CD4-positive, alpha-beta T cell treated with Interleukin-21 for 1 hour (primary cell): ENCODE results near the gene KCNIP4.

Source experiments
- DNase-seq: peaks from one replicate; pipeline ENCODE4 v3.0.0-alpha.2; 2020

KCNIP4 gene

GRCh38 chr4:21307709-21308108, 640.9 kb downstream of the KCNIP4 start:
- DNase-seq: no peak

DNA sequence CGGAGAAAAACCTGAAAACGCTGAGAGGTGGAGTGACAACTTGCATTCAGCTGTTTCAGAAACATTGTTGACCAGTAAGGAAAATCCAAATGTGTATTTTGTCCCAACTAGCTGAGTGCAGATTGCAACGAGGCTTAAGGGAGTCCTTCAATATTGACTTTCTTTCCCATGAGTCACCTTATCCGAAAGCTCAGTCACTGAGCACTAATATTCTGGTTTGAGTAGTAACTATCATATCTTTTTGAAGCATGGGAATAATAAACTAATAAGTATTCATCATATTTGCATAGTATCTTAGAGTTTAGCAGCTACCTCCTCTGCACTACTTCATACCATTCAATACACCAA, 644.1 kb downstream of the KCNIP4 start:
- no peak for DNase-seq

- DNase-seq: no peak
Measured at GRCh38 chr4:21290562-21290961, 658.0 kb downstream of the KCNIP4 start.

- no peak for DNase-seq
Measured at GRCh38 chr4:21276046-21276445, 672.5 kb downstream of the KCNIP4 start.

GRCh38 chr4:21271439-21272052, 677.0 kb downstream of the KCNIP4 start:
- no peak for DNase-seq

DNA sequence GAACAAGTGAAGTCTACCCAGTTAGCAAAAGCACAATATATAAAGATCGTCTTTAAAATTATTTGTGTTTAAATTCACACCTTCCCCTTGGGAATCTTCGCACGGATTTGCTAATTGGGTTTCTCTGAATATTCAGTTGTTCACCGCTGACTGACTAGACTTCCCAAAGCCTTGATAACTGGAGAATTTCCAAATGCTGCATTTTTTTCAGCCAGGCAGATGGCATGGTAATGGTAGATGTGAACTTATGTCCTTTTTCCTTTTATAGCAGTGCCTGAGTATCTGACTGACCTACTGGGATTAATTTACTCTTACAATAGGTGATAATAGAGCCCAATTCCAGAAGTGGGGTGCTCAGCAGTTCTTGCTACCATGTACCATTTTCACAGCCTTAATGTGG, 700.2 kb downstream of the KCNIP4 start:
- DNase-seq: no peak

- no peak for DNase-seq
Measured at GRCh38 chr4:21242163-21242562, 706.4 kb downstream of the KCNIP4 start.

- DNase-seq: no peak
Measured at GRCh38 chr4:21226637-21227538, 721.7 kb downstream of the KCNIP4 start.

DNA sequence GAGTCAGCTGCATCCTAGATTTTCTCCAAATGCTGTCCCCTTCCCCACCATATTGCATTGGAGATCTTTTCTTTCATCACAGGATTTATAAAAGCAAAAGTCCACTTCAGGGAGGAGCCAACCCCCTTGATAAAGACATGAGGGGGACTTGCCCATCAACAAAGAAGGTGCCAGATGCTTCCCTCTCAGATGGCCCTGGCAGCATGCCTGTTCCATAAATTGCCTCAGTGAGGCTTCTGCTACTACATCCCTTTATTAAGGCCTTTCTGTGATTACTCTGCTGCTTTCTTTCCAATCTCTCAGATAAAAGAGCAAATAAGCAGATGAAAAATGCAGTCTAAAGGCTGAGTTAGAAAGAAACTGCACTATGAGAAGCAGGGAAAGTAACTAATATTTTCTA, 736.7 kb downstream of the KCNIP4 start:
- no peak for DNase-seq

- DNase-seq: no peak
Measured at GRCh38 chr4:21209860-21210259, 738.7 kb downstream of the KCNIP4 start.

- no peak for DNase-seq
Measured at GRCh38 chr4:21205821-21206531, 742.6 kb downstream of the KCNIP4 start.

- no peak for DNase-seq
Measured at GRCh38 chr4:21203416-21203815, 745.2 kb downstream of the KCNIP4 start.

GRCh38 chr4:21202959-21203358, 745.6 kb downstream of the KCNIP4 start:
- no peak for DNase-seq

DNA sequence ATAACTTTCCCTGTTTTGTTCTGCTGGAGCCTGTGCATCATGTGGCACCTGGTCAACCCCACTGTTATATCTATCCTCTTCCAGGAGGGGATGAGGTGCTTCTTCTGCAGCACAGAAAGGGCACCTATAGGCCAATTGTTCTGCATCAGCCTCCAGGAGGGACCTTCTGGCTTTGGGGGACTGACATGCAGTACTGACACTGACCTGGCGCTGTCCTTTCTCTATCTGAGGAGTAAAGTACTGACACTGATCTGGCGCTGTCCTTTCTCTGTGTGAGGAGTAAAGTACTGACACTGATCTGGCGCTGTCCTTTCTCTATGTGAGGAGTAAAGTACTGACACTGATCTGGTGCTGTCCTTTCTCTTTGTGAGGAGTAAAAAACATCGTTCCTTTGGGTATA, 749.9 kb downstream of the KCNIP4 start:
- DNase-seq: no peak

DNA sequence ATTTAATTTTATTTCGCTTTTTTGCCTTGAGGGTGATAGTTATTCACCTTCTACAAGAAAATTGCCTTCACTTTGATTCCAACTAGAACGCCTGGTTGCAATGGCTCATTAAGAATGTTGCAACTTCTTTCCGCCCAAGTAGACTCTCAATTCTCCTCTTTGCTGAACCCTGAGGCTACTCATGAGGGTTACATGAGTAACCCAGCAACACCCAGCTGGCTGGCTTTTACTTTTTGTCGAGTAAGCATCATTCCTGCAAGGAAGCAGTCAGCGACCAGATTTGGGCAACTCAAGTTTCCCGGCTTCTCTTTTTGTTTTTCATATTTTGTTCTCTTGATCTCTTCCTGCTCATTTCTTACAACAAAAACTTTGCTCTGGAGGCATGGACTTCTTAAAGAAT, 752.9 kb downstream of the KCNIP4 start:
- no peak for DNase-seq

DNA sequence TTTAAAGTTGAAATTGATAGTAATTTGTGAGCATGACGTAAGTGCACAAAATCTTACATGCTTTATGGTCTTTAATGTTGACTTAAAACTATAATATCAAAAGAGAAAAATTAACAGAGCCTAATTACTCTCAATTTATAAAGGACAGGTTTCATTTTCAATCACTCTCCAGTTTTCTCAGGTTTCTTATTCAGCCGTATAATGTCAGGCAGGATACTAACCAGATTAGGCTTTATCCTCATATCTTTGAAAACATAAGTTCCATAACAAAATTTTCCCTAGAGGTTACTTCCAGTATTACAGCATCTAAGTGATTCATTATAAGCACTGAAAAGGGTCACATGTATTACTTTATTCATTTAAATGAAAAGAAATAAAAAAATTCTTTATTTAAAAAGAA, 756.2 kb downstream of the KCNIP4 start:
- DNase-seq: no peak

DNA sequence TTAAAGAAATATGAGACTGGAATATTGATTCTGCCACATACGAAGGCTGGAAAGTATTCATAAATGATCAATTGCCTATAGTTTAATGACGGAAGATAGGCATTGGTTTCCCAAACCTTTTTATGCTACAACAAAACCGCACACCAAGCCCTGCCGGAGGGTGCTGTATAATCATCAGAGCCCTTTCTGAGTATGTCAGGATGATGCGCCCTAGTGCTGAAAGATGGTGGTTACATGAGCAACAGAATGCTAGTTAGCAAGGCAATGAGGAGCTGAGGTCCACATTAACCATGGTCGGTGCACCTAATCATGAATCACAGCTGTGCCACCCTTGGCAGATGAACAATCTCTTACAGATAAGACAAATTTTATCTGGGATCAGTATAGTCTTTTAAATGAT, 757.3 kb downstream of the KCNIP4 start:
- no peak for DNase-seq

GRCh38 chr4:21184788-21185187, 763.8 kb downstream of the KCNIP4 start:
- DNase-seq: no peak

- DNase-seq: no peak
Measured at GRCh38 chr4:21181716-21182115, 766.9 kb downstream of the KCNIP4 start.

DNA sequence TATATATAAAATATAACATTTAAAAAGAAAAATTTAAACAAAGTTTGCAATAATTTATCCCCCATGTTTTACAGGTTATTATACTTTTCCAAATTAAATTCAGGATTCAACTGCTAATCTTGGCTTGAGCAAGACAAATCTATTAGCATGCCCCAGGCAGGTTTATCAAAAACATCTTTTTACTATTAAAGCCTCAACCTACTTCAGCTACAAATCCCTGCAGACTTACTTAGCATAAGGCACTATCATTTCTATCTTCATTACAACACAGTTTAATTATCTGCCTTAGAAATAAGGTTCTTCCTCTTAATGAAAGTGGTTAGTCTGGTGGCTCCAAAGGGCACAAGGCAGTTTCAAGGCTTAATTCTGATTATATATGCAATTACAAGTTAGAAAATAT, 770.7 kb downstream of the KCNIP4 start:
- DNase-seq: no peak

DNA sequence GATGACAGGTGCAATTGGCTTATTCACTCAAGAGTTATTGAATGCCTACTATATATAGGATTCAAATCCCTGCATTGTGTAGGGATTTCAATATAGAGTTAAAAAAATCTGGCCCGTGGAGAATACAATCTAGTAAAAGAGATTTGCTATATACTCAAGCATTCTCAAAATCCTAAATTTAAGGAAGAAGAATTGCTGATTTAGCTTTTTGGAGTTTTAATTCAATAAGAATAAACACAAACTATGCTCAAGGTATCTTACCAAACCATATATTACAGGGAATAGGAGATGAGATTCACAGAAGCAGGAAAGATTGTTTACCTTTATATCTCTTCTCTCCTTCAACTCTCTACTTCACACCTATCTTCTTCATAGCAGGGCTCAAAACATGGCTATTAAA, 771.5 kb downstream of the KCNIP4 start:
- no peak for DNase-seq

- DNase-seq: no peak
Measured at GRCh38 chr4:21167711-21168110, 780.9 kb downstream of the KCNIP4 start.

- DNase-seq: no peak
Measured at GRCh38 chr4:21155367-21155766, 793.2 kb downstream of the KCNIP4 start.

GRCh38 chr4:21139327-21139726, 809.2 kb downstream of the KCNIP4 start:
- no peak for DNase-seq
